Inflammatory macrophage treated with lipopolysaccharide for 4 hours (primary cell): ENCODE results near the gene DOCK4.
A peak's percentile ranks its signal among the peaks of the same experiment; 100 is the strongest.

ENCODE experiments used
- DNase-seq: peaks from one replicate; pipeline ENCODE4 v3.0.0-alpha.2; 2020

The DOCK4 gene

DNA sequence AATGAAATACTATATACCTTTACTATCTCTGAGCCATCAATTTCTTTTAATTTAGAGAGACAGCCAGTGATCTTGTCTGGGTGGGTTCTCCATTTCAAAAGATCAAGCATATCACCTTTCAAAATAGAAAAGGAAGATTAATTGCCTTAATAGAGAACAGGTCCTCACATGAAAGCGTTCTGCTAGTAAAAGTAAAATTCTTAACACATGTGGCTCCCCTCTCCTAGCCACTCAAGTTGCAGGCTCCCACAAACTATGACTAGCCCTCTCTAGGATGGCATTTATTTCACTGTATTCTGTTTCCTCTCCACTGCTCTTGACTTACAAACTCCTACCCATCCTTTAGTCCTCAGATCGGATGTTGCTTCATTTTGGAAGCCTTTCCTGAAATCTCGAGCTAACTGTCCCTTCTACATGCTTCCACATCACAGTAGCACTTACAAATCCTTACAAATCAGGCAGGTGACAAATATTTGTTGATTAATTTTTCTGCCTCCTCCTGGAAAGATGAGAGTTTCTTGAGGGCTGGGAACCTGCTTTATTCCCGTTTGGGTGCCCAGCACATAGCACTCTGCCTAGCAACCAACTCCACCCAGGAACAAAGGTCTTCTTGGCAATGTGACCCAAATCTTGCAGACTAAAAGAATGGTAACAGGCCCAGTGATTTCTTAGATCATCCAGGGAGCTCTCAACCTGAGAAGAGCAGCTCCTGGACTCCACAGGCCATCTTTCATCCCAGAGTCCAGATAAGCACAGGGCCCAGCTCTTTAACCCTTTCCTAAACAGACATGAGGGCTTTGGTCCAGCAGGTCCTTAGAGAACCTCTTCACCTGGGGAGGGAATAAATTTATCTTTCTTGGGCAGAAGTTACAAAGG, 333.5 kb downstream of the DOCK4 start:
- DNase-seq: no peak

DNA sequence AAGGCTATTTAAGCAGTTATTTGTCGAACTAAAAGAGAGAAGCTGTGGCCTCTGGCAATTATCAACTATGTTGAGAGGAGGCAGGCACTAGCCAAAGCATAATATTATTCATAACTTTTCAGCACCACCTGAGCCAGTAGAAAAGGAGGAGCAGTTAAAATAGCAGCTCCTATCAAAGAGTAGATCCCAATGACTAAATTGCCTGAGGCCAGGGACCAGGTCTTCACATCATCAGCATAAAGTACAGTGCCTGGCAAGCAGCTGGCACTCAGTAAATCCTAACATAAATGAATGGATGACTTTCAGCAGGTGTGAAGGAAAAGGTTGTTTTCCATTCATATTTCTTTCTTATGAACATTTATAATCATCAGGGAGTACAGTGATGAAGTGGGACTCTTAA, 334.9 kb downstream of the DOCK4 start:
- DNase-seq: no peak

DNA sequence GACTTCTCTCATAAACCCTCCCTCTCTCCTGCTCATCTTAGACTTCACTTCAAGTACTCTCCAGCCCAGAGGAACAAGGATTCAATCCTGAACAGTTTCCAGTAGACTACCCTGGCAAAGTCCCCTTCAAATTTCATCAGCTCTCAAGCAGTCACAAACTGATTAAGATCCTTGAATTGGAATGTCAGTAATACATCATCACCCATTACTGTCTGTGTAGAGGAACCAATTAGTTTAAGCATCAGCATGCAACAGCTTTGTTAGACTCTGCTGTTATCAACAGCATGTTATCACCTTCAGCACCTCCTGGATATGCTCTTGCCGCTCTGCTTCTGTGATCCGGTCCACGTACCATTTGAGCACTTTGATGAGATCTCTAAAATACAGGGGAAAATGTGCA, 336.9 kb downstream of the DOCK4 start:
- DNase-seq: no peak

- no peak for DNase-seq
These were observed 338.8 kb downstream of the DOCK4 start for GRCh38 chr7:111867348-111867931.

DNA sequence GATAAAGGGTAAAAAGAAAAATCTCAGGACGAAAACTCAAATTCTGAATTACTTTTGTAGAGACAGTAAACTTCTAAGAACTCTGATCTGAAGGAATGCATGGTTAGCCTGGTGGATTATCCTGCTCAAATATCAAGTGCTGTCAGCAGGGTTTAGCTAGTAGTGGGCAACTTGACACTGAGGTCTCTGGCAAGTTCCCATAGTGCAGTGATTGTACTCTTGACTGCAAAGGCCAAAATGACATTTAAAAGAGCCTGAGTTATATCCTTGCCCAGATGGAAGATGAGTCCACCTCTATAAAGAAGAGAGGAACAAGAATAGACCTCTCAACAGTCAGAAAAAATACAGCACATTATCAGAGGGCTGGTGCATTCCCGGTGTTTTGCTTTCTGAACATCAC, 339.4 kb downstream of the DOCK4 start:
- no peak for DNase-seq

DNA sequence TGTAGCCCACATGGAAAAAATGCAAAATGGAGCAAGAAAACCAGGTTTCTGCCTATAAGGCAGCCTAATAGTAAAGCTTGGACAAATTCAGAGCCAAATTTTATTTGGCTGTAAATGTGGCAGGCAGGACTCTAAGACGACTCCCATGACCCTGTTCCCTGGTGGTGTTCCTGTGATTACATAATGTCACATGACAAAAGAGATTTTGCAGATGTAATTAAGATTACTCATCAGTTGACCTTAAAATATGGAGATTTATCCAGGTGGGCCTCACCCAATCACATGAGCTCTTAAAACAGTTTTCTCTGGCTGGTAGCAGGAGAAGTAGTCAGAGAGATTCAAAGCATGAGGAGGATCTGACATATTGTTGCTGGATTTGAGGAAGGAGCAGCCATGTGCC, 340.8 kb downstream of the DOCK4 start:
- DNase-seq: peak; percentile 13

GRCh38 chr7:111864291-111864976, 341.8 kb downstream of the DOCK4 start:
- no peak for DNase-seq

DNA sequence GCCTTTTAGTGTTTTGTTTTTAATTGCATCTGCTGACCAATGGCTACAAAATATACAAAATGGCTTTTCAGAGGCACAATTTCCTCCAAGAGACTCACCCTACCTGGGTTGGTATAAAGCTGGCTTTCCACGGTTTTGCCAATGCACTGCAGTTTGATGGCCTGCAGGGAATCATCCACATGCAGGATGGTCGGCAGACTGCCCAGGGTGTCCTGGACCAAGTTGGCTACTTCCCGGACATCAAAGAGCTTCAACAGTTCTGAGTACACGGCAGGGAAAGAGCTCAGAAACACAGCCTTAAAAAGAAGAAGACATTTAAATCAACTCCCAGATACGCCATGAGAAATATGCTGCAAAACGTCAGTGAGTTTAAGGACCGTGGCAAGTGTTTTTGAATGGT, 342.9 kb downstream of the DOCK4 start:
- DNase-seq: no peak

- DNase-seq: no peak
These were observed 346.0 kb downstream of the DOCK4 start for GRCh38 chr7:111860248-111860647.

DNA sequence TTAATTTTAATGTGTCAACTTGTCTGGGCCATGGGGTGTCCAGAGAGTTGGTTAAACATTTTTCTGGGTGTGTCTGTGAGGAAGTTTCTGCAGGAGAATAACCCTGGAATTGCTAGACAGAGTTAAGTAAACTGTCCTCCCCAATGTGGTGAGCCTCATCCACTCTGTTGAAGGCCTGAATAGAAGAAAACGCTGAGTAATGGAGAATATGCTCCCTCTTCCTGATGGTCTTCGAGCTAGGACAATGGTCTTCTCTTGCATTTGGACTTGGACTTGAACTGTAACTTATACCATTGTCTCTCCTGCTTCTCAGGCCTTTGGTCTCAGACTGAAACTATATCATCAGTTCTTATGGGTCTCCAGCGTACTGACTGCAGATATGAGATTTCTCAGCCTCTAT, 347.9 kb downstream of the DOCK4 start:
- no peak for DNase-seq

GRCh38 chr7:111855842-111856227, 350.4 kb downstream of the DOCK4 start:
- DNase-seq: no peak

DNA sequence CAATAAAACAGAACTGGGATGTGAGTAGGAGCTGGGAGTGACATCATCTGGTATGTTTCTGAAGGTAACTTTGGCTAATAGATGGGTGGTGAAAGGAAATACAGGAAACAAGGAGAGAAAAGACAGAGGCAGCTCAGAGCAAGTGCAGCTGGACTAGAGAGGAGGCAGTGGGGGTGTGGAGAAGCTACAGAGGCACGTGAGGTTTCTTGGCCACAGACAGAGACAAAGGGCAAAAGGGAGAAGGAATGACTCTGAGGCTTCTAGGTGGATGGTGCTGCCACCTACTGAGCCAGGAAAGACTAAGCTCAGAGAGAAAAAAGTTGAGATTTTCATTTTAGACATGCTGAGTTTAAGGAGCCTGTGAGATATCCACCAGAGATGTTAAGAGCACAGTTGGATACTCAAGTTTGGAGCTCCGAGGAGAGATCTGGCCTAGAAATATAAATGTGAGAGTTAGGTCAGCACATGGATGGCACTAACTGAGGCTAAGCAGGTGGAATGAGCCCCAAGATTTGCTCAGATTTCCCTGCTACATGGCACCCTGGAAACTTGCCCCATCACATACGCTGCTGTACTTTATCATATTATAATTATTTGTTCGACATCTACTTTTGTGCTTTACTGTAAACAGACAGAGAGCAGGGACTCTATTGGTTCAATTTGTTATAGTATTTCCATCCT, 350.9 kb downstream of the DOCK4 start:
- peak; percentile 46 for DNase-seq

- no peak for DNase-seq
These were observed 352.8 kb downstream of the DOCK4 start for GRCh38 chr7:111853201-111853990.

- DNase-seq: no peak
These were observed 354.1 kb downstream of the DOCK4 start for GRCh38 chr7:111852081-111852480.

GRCh38 chr7:111846898-111847297, 359.3 kb downstream of the DOCK4 start:
- DNase-seq: no peak

GRCh38 chr7:111845853-111846252, 360.3 kb downstream of the DOCK4 start:
- DNase-seq: no peak

- DNase-seq: no peak
These were observed 361.1 kb downstream of the DOCK4 start for GRCh38 chr7:111844904-111845671.

DNA sequence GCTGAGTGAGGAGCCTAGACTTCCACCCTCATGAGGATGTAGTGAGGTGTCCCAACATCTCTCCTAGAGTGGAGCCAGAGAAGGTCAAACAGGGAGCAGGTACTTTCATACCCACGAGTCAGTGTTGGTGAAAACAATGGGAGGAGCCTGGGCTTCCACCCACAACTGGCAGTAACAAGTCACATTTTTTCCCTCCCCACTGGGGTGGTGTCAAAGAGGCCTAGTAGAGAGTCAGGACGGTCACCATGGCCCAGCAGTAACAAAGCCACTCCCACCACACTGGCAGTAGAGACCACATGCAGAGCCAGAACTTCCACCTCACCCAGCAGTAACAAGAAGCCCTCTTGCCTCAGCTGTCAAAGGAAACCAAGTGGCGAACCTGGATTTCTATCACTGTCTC, 363.7 kb downstream of the DOCK4 start:
- no peak for DNase-seq

DNA sequence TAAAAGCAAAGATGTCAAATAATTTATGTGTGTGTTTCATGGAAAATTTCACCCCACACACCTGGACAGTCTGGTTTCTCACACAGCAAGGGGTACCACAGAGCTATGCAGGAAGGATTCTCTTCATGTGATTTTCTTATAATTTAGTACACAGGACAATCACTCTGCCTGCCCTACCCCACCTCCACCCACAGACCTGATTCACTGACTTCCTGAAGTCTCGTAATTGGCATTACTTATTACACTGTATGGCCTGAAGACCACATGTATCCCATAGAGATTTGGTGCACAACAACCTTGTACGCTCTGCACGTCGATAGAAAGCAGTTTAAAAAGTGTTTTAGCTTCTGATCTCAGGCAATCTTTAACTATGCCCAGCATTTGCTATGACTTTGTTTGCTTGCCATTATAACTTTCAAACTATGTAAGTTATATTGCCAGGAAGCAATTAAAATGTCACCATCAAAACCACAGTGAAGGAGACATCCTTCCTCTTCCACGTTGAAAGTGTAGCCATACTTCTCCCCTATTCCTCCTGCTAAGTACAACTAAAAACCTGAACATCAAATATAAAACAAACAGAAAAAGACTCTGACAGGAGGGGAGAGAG, 364.5 kb downstream of the DOCK4 start:
- DNase-seq: peak; percentile 18

DNA sequence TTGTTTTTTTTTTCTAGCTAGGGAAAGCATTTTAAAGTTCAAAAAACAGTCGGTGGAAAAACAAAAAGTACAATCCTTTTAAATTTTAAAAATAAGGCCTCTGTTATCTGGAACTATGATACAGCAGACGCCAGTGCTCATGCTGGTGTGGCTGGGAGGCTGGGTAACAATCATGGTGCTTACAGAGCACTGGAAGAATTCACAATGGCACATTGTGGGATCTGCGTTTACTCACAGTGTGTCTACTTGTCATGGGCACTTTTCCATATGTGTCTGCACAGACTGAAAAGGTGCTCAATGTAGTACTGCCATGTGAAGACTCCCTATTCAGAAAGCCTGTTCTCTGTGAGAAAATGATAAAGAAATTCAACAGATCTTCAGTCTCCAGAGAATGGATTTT, 365.7 kb downstream of the DOCK4 start:
- no peak for DNase-seq

- DNase-seq: no peak
These were observed 366.9 kb downstream of the DOCK4 start for GRCh38 chr7:111839261-111839660.
